GM18526 (cell line): ENCODE results near the gene TRAF1.

Experiments used
- POLR2A ChIP-seq: IDR thresholded peaks from 3 replicates; pipeline ENCODE4 v1.6.1; 2011; ENCODE audit not compliant: insufficient read length; ENCODE audit errors: extremely low read depth

The TRAF1 gene

DNA sequence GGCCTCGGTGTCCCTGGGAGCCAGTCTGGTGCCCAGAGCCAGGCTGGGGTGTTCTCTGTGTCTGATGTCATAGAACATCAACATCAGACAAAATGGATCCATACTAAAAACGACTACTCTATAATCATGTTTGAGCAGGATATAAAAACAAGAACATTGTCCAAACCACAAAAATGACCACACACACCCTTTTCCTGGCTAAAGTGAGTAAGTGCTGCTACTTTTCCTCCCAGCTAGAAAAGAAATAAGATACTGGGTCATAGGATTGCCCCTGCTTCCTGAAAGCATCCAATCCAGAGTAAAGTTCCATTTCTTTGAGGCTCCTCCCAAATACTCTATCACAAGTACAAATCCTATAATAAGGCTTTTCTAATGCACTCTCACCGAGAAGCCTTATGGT is 19.7 kb upstream of the TRAF1 start:
- TF ChIP-seq POLR2A, result no peak

DNA sequence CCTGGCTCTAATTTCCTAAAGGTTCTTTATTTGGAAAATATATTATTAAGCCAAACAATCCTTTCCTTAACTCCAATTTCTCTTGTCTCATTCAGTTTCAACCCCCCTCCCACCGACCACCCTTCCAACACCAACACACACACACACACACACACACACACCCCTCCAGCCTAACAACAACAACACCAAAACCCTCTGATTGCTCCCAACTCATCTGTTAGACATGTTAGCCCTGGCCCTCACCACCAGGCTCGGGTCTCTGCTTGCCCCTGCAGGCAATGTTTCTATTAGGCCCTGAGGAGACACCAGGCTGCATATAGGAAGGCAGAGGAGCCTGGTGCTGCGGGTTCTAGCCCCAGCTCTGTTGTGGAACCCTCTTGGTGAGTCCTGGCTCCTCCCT is 18.4 kb upstream of the TRAF1 start:
- no peak for TF ChIP-seq POLR2A

DNA sequence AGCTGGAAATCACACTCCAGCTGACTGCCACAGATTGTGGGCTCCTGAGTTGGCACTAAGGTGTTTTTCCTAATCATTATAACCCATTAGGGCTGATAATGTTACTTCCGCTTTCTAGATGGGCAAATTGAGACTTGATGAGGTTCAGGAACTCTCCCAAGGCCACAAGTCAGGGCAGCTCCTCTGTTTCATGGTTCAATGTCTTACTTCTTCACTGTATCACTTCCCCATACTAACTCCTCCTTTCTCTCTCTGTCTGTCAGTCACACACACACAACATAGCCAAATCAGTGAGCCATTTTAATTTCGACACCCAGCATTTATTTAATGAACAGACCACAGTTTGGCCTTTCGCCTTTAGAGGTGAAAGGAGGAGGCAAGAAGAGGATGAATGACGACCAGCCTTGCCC is 17.8 kb upstream of the TRAF1 start:
- TF ChIP-seq POLR2A, result no peak

DNA sequence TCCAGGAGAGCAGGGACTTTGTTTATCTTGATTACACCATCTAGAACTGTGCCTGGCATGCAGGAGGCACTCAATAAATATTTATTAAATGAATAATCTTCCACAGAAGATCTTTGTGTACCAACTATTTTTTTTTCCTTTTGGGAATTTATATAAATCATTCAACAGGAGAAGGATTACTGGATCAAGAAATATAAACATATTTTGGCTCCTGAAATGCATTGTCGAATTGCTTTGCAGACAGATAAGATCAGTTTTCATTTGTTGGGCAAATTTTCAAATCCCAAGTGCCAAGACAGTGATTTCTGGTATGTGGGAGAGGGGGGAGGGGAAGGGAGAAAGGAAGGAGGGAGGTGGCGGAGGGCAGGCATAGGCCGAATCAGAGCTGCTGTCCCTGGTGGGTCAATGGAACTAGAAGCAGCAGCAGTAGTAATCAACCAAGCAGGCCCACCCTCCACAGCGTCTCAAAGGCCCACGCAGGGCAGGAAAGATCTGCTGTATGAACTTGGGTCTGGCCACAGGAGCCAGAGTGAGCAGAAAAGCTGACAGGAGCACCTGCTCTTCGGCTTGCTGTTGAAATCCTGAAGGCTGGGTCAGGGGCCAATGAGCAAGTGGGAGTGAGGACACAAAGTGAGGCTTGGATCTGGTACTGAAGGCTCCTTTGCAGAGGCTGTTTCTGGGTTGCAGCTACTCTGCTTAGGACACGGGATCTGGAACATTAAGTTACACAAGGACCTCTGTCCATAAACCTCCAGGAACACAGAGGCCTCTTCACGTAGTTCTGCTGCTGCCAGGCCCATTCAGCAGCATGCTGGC is 15.8 kb upstream of the TRAF1 start:
- no peak for TF ChIP-seq POLR2A

DNA sequence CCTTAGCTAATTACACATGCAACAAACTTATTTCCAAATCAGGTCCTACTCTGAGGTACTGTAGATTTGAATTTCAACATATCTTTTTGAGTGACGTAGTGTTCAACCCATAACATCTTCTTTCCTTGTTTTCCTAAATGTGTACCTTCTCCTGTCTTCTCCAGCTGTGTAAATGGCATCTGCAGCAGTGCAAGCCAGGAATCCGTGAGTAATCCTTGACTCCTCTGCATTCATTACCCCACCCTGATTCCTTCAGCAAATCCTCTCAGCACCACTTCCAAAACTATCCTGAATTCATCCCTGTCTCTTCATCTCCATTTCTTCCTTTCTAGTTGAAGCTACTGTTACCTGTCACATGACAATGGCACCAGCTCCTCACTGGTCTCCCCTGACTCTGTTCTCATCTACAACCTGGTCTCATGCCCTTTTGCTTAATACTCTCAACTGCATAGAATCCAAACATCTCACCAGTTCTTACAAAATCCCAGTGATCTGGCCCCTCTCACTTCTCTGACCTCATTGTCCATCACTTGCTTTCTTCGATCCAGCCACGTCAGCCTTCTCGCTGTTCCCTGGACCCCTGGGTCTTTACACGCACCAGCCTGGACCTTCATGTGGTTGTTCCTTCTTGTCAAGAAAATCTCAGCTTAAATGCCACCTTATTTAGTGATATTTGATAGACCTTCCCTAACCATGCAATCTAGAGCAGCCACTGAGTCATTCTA is 14.6 kb upstream of the TRAF1 start:
- TF ChIP-seq POLR2A, result no peak

DNA sequence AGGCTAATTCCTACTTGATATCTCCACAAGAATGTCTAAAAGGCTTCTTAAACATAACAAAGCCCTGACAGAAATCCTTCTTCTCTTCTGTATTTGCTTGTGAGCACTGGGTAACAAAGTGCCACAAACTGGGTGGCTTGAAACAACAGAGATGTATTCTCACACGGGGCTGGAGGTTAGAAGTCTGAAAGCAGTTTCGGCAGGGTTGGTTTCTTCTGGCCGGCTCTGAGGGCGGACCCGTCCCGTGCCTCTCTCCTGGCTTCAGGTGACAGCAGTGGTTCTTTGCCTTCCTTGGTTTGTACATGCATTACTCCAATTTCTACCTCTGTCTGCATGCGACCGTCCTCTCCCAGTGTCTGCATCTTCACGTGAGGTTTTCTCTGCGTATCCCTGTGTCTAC is 14.0 kb upstream of the TRAF1 start:
- TF ChIP-seq POLR2A, result no peak

DNA sequence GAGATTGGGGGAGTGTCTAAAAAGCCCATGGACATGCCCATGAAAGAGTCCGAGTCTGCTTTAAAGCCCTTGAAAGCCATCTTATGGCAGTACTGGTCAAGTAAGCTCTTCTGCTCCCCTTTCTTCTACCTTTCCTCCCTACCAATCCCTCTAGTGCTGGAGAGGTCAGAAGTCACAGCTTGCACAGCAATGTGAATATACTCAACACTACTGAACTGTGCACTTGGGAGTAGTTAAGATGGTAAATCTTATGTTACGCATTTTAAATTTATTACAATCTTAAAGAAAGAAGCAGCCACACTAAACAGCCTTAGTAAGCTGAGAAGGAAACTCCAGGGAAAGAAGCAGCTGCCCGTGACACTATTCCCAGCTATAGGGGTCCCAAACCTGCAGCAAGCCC is 12.3 kb upstream of the TRAF1 start:
- TF ChIP-seq POLR2A, result no peak

DNA sequence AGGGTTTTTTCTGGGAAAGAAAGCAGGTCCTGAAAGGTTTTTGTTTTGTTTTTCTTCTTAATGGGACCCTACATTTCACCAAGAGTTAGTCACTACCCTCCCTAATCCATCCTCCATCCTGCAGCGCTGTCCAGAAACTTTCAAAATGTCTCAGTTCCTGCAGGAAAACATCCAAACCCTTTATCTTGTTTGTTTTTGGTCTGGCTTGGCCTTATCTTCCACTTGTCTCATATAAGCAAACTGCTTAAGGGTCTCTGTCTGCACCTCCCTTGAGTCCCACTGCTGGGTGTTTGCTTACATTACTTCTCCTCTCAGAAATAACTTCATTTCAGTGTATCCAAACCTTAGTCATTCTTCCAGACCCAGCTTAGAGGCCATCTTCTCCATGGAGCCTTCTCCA is 11.0 kb upstream of the TRAF1 start:
- TF ChIP-seq POLR2A, result no peak

DNA sequence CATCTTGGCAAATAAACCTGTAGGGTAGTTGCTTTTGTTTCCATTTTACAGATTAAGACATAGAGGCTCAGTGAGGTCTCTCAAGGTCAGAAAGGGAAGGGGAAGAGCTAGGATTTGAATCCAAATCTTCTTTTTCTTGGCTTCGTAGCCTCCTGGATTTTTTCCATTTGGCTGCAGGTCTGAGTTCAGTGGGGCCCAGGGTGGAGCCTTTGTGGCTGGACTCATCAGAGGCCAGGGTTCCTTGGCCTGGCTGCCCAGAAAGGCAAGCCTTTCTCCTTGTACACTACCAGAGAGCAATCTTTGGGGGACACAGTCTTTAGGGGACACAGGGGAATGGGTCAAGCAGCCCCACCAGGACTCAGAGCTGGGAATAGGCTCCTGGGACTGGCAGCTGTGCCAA is 10.5 kb upstream of the TRAF1 start:
- TF ChIP-seq POLR2A, result no peak

DNA sequence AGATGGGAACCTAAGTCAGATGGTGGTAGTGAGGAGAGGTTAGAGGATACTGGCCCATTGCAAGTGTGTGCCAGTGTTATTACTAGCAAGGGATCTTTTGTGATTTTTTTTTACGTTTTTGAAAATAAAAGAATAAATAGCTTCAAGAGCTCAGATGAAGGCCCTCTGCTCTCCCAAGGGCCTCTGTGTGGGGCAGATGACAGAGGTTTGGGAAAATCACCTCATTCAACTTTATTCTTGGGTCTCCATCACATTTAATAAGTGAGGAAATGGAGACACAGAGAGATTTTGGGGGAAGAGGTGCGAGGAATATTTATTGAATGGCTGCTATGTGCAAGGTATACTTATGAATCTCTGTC is 10.1 kb upstream of the TRAF1 start:
- no peak for TF ChIP-seq POLR2A

DNA sequence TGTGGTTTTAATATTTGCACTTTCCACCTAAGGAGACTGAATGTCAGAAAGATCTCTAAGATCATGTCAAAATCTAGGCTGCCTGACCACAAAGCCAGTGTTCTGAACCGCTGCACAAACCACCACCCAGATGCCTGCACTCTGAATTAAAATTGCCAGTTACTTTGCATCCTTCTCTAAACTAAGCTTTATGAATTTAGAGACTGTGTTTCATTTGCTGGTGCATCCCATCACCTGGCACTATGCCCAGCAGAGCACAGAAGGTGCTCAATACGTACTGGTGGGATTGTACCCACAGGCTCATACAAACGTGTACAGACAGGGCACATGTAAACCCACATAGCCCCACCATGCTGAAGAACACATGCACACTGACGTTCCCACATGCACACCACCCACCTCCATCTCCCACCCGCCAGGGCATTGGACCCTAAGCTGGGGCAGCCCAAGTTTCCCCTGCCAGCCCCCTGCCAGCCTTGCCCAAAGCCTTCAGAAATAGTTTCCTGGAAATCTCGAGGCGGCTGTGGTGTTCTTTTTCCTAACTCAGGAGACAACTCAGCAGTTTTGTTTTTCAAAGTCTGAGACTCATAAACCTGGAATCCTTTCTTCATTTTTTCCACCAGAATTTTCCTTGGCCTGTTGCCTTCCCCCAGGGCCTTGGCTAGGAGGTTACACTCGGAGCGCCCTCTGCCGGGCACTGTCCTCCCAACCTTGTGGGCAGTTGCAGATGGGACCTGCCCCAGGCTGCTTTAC is 9.6 kb upstream of the TRAF1 start:
- TF ChIP-seq POLR2A, result no peak

DNA sequence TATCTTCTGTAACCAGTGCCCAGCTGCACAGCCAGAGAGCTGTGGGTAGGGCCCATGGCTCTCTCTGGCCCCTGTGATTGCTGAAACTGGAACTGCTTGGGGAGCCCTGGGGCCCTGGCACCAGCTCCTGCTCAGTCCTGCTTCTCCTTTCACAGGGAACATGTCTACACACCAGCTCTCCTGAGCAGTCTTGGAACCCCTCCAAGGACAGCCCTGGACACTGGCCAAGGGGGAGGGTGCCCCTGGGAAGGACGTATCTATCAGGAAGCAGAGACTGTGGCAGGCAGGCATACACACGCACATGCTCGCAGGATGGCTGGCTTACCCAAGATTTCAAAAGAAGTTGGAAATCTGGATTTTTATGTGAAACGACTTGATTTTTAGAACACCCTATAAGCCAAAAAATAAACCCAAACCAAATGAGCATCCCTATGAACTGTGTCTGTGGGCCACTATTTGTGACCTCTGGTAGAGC is 8.8 kb upstream of the TRAF1 start:
- no peak for TF ChIP-seq POLR2A

DNA sequence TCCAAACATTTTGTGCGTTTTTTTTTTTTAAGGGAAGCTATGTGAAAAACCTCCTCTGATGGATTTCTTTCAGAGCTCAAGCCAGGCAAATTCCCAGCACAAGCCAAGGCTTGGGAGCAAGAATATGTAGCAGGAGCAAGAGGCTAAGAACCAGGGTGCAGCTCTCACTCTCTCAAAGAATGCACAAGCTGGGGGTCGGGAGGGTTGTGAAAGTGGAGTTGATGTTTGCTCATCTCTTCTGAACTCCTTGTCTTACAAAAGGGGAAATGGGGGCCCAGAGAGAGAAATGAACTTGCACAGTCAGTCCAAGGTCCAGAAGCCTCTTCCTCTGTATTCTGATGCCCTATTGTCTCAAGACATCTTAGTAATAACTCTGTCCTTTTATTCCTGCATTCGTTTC is 7.7 kb upstream of the TRAF1 start:
- TF ChIP-seq POLR2A, result no peak

DNA sequence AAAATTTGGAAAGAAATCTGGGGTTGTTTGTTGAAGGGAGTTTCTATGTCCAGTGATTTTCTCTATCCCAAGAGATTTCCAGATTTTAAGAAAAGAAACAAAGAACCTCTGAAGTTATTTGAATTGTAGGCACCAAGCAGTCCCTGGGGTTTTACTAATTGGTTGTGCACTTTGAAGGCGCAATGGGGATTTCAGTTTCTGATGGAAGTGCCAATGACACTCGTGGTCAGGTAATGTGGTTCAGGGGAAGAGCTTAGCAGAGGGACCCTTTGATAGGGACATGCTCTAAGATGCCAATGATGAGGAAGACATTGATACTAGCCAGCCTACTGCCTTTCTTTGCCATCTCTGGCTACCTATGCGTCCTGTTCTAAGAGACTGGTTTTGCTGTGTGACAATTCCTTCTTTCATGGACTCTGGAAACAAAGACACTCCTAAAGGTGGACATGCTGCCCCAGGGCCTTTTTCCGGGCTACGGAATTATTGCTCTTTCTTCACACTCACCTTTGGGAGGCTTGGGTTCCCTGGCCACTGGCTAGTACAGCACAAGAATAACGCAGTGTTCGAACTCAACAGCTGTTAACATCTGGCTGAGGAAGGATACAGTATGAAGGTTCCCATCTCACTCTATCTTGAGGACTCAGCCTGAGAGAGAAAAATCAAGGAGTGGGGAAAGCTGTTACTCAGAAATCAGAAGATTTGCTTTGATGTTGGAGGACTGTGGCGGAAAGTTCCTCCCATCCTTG is 6.9 kb upstream of the TRAF1 start:
- no peak for TF ChIP-seq POLR2A
